22Rv1 (cell line): ENCODE measurements around the gene CNTNAP2.

Source experiments
- ZFX ChIP-seq: fragments of 450-650 bp; IDR thresholded peaks from 2 replicates; pipeline ENCODE4 v1.6.1; 2017; ENCODE audit warnings: antibody characterized with exemption, borderline replicate concordance
- TF ChIP-seq, protein P1 (sequence below): fragments of 450-650 bp; IDR thresholded peaks from 2 replicates; pipeline ENCODE4 v1.5.1; 2017; ENCODE audit warnings: mild to moderate bottlenecking

DNA sequence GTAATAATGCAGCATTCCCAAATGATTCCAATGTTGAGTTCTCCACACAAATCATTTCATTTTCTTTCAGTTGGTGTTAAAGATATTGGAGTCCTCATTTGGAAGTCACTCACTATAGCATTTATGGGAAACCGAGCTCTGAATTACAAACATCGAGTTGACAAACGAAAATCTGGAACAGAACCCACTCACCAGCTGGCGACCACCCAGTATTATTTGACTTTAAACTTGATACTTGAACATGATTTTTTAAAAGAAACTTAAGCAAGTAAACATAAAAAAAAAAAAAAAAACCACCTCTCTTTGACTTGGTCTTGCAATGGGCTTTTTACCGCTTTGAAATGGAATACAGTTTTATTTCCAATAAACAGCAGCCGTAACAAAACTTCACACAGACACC is 1897.4 kb downstream of the CNTNAP2 start:
- TF ChIP-seq, protein P1, sequence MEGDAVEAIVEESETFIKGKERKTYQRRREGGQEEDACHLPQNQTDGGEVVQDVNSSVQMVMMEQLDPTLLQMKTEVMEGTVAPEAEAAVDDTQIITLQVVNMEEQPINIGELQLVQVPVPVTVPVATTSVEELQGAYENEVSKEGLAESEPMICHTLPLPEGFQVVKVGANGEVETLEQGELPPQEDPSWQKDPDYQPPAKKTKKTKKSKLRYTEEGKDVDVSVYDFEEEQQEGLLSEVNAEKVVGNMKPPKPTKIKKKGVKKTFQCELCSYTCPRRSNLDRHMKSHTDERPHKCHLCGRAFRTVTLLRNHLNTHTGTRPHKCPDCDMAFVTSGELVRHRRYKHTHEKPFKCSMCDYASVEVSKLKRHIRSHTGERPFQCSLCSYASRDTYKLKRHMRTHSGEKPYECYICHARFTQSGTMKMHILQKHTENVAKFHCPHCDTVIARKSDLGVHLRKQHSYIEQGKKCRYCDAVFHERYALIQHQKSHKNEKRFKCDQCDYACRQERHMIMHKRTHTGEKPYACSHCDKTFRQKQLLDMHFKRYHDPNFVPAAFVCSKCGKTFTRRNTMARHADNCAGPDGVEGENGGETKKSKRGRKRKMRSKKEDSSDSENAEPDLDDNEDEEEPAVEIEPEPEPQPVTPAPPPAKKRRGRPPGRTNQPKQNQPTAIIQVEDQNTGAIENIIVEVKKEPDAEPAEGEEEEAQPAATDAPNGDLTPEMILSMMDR = no peak
- TF ChIP-seq ZFX = no peak
